WTC11 (cell line): Measurements from ENCODE around the gene ZNF33A.

Experiments
- CREM ChIP-seq: sonication (generic); formaldehyde crosslinking; IDR thresholded peaks from 2 replicates; pipeline ENCODE4 v1.8.1; 2022; ENCODE audit warnings: mild to moderate bottlenecking, missing genetic modification reagents, moderate library complexity
- ZBTB21 ChIP-seq: sonication (generic); formaldehyde crosslinking; IDR thresholded peaks from 2 replicates; pipeline ENCODE4 v1.8.1; 2023; ENCODE audit warnings: mild to moderate bottlenecking, missing genetic modification reagents, borderline replicate concordance
- TF ChIP-seq, protein P1 (sequence below): sonication (generic); formaldehyde crosslinking; conservative IDR thresholded peaks from 2 replicates; pipeline ENCODE4 v1.8.1; 2023; ENCODE audit warnings: mild to moderate bottlenecking, low read depth, missing genetic modification reagents, moderate library complexity
- TF ChIP-seq, protein P2 (sequence below): sonication (generic); formaldehyde crosslinking; IDR thresholded peaks from 2 replicates; pipeline ENCODE4 v1.8.1; 2023; ENCODE audit warnings: mild to moderate bottlenecking, missing genetic modification reagents, moderate library complexity
- TF ChIP-seq, protein P3 (sequence below): sonication (generic); formaldehyde crosslinking; IDR thresholded peaks from 2 replicates; pipeline ENCODE4 v1.8.1; 2023; ENCODE audit warnings: mild to moderate bottlenecking, missing genetic modification reagents, moderate library complexity

DNA sequence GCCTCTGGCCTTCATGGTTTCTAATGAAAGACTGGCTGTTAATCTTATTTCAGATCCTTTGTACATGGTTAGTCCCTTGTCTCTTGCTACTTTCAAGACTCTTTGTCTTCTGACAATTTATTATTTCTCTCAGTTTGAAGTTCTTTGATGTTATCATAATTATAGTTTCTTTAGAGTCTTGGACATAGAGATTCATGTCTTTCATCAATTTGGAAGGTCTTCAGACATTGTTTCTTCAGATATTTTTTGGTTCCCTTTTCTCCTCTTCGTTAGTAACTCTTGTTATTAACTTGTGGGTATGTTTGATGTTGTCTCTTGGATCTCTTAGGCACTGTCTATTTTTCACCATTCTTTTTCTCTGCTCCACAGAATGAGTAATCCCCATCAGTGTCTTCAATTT lies 92.4 kb downstream of the ZNF33A start:
- TF ChIP-seq CREM (no peak), ZBTB21 (CRISPR knock-in tag) (no peak)
- TF ChIP-seq, protein P1, sequence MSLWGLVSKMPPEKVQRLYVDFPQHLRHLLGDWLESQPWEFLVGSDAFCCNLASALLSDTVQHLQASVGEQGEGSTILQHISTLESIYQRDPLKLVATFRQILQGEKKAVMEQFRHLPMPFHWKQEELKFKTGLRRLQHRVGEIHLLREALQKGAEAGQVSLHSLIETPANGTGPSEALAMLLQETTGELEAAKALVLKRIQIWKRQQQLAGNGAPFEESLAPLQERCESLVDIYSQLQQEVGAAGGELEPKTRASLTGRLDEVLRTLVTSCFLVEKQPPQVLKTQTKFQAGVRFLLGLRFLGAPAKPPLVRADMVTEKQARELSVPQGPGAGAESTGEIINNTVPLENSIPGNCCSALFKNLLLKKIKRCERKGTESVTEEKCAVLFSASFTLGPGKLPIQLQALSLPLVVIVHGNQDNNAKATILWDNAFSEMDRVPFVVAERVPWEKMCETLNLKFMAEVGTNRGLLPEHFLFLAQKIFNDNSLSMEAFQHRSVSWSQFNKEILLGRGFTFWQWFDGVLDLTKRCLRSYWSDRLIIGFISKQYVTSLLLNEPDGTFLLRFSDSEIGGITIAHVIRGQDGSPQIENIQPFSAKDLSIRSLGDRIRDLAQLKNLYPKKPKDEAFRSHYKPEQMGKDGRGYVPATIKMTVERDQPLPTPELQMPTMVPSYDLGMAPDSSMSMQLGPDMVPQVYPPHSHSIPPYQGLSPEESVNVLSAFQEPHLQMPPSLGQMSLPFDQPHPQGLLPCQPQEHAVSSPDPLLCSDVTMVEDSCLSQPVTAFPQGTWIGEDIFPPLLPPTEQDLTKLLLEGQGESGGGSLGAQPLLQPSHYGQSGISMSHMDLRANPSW (CRISPR knock-in tag): no peak
- TF ChIP-seq, protein P2, sequence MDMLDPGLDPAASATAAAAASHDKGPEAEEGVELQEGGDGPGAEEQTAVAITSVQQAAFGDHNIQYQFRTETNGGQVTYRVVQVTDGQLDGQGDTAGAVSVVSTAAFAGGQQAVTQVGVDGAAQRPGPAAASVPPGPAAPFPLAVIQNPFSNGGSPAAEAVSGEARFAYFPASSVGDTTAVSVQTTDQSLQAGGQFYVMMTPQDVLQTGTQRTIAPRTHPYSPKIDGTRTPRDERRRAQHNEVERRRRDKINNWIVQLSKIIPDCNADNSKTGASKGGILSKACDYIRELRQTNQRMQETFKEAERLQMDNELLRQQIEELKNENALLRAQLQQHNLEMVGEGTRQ (CRISPR knock-in tag): no peak
- TF ChIP-seq, protein P3, sequence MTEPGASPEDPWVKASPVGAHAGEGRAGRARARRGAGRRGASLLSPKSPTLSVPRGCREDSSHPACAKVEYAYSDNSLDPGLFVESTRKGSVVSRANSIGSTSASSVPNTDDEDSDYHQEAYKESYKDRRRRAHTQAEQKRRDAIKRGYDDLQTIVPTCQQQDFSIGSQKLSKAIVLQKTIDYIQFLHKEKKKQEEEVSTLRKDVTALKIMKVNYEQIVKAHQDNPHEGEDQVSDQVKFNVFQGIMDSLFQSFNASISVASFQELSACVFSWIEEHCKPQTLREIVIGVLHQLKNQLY: no peak
